ENCODE results near the gene PKD1L1. TPM values are rescaled to one million over a fixed set of nuclear protein-coding genes. Genes with fewer than 3 reads are reported as not detected.

PKD1L1 gene
- total RNA-seq, 1 experiment from 2014 or later: 0.17 TPM

DNA sequence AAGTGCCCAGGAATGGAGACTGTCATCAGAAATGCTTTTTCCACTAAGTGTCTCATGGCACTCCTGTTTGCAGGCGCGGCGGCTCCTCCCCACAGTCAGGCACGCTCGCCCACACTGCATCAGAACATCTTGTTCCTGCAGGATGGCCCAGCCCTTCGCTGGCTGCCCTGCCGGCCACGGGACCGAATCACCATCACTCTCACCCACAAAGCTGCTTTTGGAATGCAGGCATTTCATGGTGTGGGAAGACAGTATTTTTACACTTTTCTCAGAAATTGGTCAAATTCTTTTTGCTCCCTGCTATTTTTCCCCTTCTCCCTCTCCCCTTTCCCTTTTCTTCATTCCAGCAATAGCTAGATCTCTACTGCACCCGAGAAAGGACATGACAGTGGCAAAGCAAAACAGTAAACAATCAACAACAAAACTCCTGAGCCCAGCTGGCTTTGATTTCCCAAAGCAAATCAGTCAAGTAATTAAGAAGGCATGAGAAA, 190.3 kb downstream of the PKD1L1 start (continued):
- TF ChIP-seq YY1 (IDR thresholded peaks at IDR 0.05; ENCODE audit: extremely low read depth, insufficient replicate concordance, low read depth, low read length): no peak

DNA sequence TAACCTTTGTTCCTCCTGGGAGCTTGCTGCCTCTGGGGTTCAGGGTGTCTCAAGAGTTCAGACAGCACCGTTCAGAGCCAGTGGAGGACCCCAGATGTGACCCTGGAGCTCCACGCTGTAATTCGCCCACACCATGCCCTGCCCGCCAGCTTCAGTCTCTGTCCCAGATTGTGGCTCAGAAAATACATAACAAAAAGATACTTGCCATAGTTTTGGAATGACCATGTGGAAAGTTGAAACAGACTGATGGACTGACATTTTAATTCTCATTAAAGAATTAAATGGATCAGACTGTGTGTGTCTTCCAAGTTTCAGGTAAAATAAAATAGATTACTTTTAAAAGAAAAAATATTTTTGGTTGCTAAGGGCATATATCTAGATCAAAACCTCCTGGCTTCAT, 191.6 kb downstream of the PKD1L1 start:
- Histone ChIP-seq H3K9me2 (ENCODE audit: insufficient read depth) (no peaks in the 10 kb centered on the region), H3K27ac (ENCODE audit: low read depth, low read length) (no peak overlapping the region), H3K27me3 (ENCODE audit: insufficient read depth, low read length) (no peaks in the 10 kb centered on the region), H3K36me3 (ENCODE audit: control insufficient read depth in 1 of 2, insufficient read depth in 2 of 2, low read length in 2 of 2) (no peaks in the 10 kb centered on the region), H4K20me1 (ENCODE audit: insufficient read depth) (no peaks in the 10 kb centered on the region), H3K9me3 (ENCODE audit: control insufficient read depth in 1 of 2, insufficient read depth in 1 of 2, low read depth in 1 of 2, low read length in 2 of 2) (no peaks in the 10 kb centered on the region), H3K4me3 (replicated peaks in 1 of 2; ENCODE audit: low read depth in 1 of 2, low read length in 2 of 2) (no peak overlapping the region), H2AFZ (ENCODE audit: low read depth, low read length, poor library complexity, severe bottlenecking) (no peak overlapping the region), H3K79me2 (ENCODE audit: insufficient read depth, low read length) (no peaks in the 10 kb centered on the region), H3K4me2 (ENCODE audit: low read length) (no peak overlapping the region), H3K4me1 (ENCODE audit: control insufficient read depth in 1 of 2, insufficient read depth in 2 of 2, low read length in 2 of 2) (0 out of 4 replicates have a peak, but pooled peaks cover 0 to 2% of the 10 kb centered on the region in 2 experiments), H3K9ac (ENCODE audit: low read length) (no peak overlapping the region)
- RAD21 ChIA-PET (ENCODE audit: low non-redundant PET in 1 of 2, low total read pairs in 2 of 2, uncharacterized antibody in 2 of 2, unreplicated experiment in 2 of 2): interaction anchor here in 1 of 2 experiments (0.5 kb wide), 1 partner anchor 286 kb away, joined by 4 read pairs; no protein-coding TSS in a partner anchor
- CTCF ChIA-PET: no interaction called here
- intact Hi-C loops (cut with micrococcal nuclease): no loop called here
- POLR2A ChIA-PET: no interaction called here
- ATAC-seq (no peak), DNase-seq (ENCODE audit: low read depth, low spot score) (no peak)
- BruUV-seq (replicated peaks): no TSS peak
- TF ChIP-seq JUND (IDR thresholded peaks at IDR 0.05) (no peak), ZNF274 (IDR thresholded peaks at IDR 0.05; ENCODE audit: low read depth, low read length) (no peak), TCF7L2 (IDR thresholded peaks at IDR 0.05; ENCODE audit: borderline replicate concordance, extremely low read depth, insufficient read depth, insufficient read length) (no peak), YY1 (IDR thresholded peaks at IDR 0.05; ENCODE audit: extremely low read depth, insufficient replicate concordance, low read depth, low read length) (no peak), CEBPB (IDR thresholded peaks at IDR 0.05; ENCODE audit: low read depth) (no peak), SIN3A (IDR thresholded peaks at IDR 0.05; ENCODE audit: low read depth) (no peak), EGR1 (IDR thresholded peaks at IDR 0.05; ENCODE audit: low read depth) (no peak), RAD21 (IDR thresholded peaks at IDR 0.05; ENCODE audit: low read depth) (no peak), EZH2phosphoT487 (IDR thresholded peaks at IDR 0.05; ENCODE audit: borderline replicate concordance) (no peak), CBX3 (IDR thresholded peaks at IDR 0.05; ENCODE audit: low read depth) (no peak), SRF (IDR thresholded peaks at IDR 0.05; ENCODE audit: low read depth) (no peak), EZH2 (IDR thresholded peaks at IDR 0.05) (no peak), POLR2A (IDR thresholded peaks at IDR 0.05; ENCODE audit: borderline replicate concordance, extremely low read depth, insufficient read depth, insufficient read length) (no peak), FOSL1 (IDR thresholded peaks at IDR 0.05; ENCODE audit: low read depth) (no peak)
- TF ChIP-seq, protein P1, sequence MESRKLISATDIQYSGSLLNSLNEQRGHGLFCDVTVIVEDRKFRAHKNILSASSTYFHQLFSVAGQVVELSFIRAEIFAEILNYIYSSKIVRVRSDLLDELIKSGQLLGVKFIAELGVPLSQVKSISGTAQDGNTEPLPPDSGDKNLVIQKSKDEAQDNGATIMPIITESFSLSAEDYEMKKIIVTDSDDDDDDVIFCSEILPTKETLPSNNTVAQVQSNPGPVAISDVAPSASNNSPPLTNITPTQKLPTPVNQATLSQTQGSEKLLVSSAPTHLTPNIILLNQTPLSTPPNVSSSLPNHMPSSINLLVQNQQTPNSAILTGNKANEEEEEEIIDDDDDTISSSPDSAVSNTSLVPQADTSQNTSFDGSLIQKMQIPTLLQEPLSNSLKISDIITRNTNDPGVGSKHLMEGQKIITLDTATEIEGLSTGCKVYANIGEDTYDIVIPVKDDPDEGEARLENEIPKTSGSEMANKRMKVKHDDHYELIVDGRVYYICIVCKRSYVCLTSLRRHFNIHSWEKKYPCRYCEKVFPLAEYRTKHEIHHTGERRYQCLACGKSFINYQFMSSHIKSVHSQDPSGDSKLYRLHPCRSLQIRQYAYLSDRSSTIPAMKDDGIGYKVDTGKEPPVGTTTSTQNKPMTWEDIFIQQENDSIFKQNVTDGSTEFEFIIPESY (IDR thresholded peaks at IDR 0.05; ENCODE audit: extremely low read depth, insufficient replicate concordance, low read length): no peak
- TF ChIP-seq, protein P2, sequence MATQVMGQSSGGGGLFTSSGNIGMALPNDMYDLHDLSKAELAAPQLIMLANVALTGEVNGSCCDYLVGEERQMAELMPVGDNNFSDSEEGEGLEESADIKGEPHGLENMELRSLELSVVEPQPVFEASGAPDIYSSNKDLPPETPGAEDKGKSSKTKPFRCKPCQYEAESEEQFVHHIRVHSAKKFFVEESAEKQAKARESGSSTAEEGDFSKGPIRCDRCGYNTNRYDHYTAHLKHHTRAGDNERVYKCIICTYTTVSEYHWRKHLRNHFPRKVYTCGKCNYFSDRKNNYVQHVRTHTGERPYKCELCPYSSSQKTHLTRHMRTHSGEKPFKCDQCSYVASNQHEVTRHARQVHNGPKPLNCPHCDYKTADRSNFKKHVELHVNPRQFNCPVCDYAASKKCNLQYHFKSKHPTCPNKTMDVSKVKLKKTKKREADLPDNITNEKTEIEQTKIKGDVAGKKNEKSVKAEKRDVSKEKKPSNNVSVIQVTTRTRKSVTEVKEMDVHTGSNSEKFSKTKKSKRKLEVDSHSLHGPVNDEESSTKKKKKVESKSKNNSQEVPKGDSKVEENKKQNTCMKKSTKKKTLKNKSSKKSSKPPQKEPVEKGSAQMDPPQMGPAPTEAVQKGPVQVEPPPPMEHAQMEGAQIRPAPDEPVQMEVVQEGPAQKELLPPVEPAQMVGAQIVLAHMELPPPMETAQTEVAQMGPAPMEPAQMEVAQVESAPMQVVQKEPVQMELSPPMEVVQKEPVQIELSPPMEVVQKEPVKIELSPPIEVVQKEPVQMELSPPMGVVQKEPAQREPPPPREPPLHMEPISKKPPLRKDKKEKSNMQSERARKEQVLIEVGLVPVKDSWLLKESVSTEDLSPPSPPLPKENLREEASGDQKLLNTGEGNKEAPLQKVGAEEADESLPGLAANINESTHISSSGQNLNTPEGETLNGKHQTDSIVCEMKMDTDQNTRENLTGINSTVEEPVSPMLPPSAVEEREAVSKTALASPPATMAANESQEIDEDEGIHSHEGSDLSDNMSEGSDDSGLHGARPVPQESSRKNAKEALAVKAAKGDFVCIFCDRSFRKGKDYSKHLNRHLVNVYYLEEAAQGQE (IDR thresholded peaks at IDR 0.05; ENCODE audit: low read depth): no peak
- TF ChIP-seq, protein P3, sequence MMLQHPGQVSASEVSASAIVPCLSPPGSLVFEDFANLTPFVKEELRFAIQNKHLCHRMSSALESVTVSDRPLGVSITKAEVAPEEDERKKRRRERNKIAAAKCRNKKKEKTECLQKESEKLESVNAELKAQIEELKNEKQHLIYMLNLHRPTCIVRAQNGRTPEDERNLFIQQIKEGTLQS (IDR thresholded peaks at IDR 0.05): no peak
- TF ChIP-seq, protein P4, sequence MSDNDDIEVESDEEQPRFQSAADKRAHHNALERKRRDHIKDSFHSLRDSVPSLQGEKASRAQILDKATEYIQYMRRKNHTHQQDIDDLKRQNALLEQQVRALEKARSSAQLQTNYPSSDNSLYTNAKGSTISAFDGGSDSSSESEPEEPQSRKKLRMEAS (IDR thresholded peaks at IDR 0.05): no peak

Data from HCT116 (cell line).